ENCODE data around the gene MAP1B.

DNA sequence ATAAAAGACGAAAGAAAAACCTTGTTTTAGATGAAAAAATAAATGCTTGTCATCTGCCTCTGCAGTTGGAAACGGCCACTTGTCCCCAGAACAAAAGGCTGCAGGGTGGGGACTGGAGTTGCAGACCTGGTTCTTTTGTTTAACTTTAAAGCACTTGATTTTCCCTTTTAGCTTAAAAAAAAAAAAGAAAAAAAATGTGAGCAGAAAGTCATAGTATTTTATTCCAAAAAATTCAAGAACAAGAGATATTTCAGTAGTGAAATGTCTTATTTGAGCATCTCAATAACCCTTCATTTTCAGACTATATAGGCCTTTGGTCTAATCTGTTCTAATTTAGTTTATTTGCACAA lies 1.8 kb downstream of the MAP1B start:
- TF ChIP-seq SP1 (IDR thresholded peaks at IDR 0.05), result no peak
- TF ChIP-seq L3MBTL2 (conservative IDR thresholded peaks at IDR 0.05), result no peak
- no peak for TF ChIP-seq ARNT (IDR thresholded peaks at IDR 0.05)
- no peak for TF ChIP-seq FOXK2 (IDR thresholded peaks at IDR 0.05)
- TF ChIP-seq FOXM1 (IDR thresholded peaks at IDR 0.05; ENCODE audit: borderline replicate concordance), result no peak
- no peak for TF ChIP-seq PKNOX1 (IDR thresholded peaks at IDR 0.05)
- no peak for TF ChIP-seq TARDBP (IDR thresholded peaks at IDR 0.05)
- TF ChIP-seq NFRKB (IDR thresholded peaks at IDR 0.05), result no peak
- no peak for TF ChIP-seq CTBP1 (IDR thresholded peaks at IDR 0.05; ENCODE audit: borderline replicate concordance)
